Neural progenitor cell (in vitro differentiated cells): Measurements from ENCODE around the gene POLR2E.

Experiments
- EZH2 ChIP-seq: fragments of 200-600 bp; sonication (generic); IDR thresholded peaks from 2 replicates; pipeline ENCODE4 v1.6.1; 2017; ENCODE audit warnings: antibody characterized with exemption, mild to moderate bottlenecking, moderate library complexity
- EZH2phosphoT487 ChIP-seq: fragments of 200-600 bp; sonication (generic); IDR thresholded peaks from 2 replicates; pipeline ENCODE4 v1.6.1; 2017; ENCODE audit warnings: antibody characterized with exemption
- TF ChIP-seq, protein P1 (sequence below): fragments of 200-600 bp; sonication (generic); IDR thresholded peaks from 2 replicates; pipeline ENCODE4 v1.5.1; 2017; ENCODE audit warnings: antibody characterized with exemption, mild to moderate bottlenecking

- TF ChIP-seq, protein P1, sequence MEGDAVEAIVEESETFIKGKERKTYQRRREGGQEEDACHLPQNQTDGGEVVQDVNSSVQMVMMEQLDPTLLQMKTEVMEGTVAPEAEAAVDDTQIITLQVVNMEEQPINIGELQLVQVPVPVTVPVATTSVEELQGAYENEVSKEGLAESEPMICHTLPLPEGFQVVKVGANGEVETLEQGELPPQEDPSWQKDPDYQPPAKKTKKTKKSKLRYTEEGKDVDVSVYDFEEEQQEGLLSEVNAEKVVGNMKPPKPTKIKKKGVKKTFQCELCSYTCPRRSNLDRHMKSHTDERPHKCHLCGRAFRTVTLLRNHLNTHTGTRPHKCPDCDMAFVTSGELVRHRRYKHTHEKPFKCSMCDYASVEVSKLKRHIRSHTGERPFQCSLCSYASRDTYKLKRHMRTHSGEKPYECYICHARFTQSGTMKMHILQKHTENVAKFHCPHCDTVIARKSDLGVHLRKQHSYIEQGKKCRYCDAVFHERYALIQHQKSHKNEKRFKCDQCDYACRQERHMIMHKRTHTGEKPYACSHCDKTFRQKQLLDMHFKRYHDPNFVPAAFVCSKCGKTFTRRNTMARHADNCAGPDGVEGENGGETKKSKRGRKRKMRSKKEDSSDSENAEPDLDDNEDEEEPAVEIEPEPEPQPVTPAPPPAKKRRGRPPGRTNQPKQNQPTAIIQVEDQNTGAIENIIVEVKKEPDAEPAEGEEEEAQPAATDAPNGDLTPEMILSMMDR = no peak
- TF ChIP-seq EZH2phosphoT487 (no peak), EZH2 (no peak)
Measured at GRCh38 chr19:1085676-1086442, 9.3 kb downstream of the POLR2E start.
